Embryonic facial prominence (tissue), 1 donor: ENCODE measurements around the gene SRP9.
"Not testable (repeated sequence)": the region's sequence is repeated elsewhere in the genome, so short reads cannot be mapped to it uniquely, and the experiment has no call there.

Source experiments
- DNase-seq: peaks from one replicate; pipeline ENCODE4 v3.0.0-alpha.2; 2016; ENCODE audit errors: extremely low spot score

Gene SRP9

DNA sequence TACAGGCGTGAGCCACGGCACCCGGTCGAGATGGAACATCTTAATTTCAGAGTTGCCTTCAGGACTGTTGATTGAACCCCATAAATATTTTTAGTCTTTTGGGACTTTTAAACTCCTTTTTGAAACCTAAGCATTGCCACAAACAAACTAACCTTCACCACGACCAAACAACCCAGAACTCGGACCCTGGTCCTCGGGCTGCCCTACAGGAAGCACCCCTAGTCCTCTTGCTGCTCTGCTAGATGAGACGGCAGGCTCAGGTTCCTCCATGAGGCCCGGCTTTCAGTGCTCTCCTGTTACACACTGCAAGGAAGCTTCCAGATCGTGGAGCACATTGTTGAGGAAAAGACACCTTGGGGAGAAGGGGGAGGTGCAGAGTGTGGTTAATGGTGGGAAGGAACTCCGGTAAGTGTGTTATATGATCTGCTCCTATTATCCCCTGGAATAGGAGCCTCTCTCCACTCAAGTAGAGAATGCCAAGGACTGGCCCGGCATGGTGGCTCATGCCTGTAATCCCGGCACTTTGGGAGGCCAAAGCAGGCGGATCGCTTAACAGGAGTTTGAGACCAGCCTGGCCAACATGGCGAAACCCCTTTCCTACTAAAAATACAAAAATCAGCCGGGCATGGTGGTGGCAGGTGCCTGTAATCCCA lies 38.0 kb downstream of the SRP9 start:
- no peak for DNase-seq

GRCh38 chr1:225816643-225817538 lies 39.3 kb downstream of the SRP9 start:
- no peak for DNase-seq

DNA sequence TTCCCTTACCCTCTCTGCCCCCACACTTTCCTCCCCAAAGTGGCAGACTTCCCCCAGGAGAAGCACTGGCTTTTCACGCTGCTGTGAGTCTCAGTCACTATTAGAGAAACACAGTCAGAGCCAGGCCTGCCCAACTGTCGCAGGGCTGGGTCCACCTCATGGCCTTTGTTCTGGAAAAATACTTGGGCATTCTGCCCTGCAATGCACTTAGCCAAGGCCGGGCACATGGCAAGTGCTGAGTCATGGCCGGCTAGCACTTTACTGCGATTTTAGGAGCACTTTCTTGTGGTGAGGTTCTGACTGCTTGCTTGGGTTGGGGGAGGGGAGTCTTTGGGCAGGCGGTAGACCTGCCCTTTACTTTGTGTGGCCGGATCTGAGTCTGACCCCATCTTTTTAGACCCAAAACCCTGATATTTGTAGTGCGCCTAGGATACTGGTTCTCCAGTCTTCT lies 40.0 kb downstream of the SRP9 start:
- DNase-seq: no peak

DNA sequence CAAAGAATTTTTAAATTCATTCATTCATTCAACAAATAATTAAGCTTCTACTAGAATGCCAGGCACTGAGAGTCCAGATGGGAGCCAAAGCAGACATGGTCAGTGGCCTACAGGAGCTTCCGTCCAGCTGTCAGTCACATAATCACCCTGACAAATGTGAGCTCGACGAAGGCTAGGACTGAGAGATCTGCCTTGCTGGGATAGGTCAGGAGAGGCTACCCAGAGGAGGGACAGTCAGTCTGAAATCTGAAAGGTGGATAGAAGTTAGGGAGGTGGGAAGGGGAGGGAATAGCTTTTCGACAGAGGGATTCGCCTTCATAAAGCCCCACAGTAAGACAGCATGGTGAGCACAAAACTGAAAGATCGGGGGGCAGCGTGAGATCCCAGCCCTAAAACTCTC lies 40.6 kb downstream of the SRP9 start:
- DNase-seq: no peak

DNA sequence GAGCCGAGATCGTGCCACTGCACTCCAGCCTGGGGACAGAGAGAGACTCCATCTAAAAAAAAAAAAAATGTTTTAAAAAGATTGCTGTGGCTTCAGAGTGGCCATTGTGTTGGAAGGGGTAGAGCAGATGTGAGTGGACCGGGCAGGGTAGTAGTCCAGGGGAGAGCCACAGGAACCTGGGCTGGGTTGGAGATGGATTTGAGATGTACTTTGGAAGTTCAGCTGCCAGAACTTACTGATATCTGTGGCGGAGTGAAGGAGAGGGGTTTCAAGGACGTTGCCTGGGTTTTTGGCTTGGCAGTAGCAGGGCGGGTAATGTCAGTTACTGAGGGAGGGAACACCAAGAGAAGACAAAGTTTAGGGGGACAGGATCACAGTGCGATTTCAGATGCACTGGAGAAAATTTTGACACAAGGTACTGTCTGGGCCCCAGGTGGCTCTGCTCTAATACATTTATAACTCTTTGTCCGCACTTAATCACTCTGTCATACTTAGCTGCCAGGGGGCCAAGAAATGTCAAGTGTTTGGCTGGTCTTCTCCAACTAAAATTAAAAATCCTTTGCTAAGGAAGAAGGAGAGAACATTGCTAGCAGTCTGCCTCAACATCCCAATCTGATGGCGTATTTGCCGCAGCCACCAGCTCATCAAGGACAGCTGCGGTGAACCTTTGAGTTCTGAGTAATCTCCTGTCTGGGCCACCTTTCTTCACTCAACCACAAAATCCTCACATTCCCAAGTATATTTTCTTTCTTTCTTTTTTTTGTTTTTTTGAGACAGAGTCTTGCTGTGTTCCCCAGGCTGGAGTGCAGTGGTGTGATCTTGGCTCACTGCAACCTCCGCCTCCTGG lies 41.9 kb downstream of the SRP9 start:
- no peak for DNase-seq

GRCh38 chr1:225820522-225821120 lies 43.0 kb downstream of the SRP9 start:
- DNase-seq: no peak

DNA sequence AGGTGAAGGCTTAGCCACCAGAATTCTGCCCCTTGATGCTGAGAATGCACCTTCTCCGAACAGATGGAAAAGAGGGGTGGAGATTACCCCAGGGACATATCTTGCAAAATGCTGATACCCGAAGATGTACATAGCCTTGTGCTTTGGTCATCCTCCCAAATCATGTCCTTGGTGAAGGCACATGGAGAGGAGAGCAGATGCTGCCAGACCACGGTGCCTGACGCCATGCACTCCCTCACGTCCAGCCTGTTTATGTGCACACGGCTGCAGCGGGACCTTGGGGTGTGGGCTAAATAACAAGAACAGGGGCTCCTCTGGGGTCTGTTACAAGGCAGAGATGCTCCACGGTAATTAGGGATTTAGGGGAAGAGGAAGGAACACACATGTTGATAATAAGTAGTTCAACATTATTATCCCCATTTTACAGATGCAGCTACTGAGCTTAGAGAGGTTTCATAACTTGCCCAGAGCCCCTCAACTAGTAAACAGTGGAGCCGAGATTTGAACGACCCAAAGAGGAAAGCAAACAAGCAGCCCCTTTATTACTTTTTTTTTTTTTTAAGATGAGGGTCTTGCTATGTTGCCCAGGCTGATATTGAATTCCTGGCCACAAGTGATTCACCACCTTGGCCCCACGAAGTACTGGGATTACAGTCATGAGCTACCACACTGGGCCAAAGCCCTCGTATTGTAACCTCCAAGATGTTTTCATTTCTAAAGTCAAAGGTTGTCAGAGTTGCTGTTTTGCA lies 45.2 kb downstream of the SRP9 start:
- no peak for DNase-seq

- no peak for DNase-seq
Observed at GRCh38 chr1:225823811-225824261, 46.2 kb downstream of the SRP9 start.

- DNase-seq: no peak
Observed at GRCh38 chr1:225824533-225824941, 46.9 kb downstream of the SRP9 start.

DNA sequence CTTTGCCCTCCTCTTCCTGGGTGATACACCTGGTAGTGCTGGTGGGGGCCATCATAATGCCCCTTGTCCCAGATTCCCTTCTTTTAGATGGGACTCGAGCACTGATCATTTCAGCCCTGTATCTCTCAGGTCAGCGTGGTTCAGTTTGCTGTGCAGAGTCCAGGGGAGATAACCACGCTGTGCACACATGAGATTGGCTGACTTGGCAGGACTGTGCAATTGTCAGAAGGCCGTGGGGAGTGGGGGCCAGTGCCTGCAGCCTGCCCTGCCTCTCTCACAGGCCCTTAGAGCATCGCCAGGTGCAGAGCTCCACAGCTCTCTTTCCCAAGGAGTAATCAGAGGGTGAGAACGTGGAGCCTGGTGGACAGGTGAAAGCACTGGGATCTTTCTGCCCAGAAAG lies 47.5 kb downstream of the SRP9 start:
- no peak for DNase-seq

GRCh38 chr1:225825607-225826007 lies 48.0 kb downstream of the SRP9 start:
- DNase-seq: no peak

- DNase-seq: no peak
Observed at GRCh38 chr1:225827076-225827475, 49.5 kb downstream of the SRP9 start.

- no peak for DNase-seq
Observed at GRCh38 chr1:225828706-225829345, 51.2 kb downstream of the SRP9 start.

GRCh38 chr1:225830841-225831240 lies 53.2 kb downstream of the SRP9 start:
- no peak for DNase-seq

- peak; percentile 48 for DNase-seq
Observed at GRCh38 chr1:225834417-225835329, 57.0 kb downstream of the SRP9 start.

DNA sequence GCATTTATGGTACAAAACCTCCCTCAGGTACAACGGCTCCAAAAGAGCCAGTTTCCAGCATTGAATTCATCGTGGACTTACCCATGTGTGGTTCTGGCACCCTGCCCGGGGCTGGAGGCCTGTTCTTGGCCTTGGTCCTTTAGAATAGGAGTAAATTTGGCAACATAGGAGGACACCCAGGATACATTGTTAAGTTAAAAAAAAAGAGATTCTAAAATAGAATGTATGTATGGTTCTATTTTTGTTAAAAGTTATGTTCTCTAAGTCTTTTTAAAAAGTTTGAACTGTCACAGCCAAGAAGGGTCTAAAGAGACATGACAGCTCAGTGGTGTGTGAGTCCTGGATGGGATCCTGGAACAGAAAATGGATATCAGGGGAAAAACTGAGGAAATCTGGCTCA lies 58.2 kb downstream of the SRP9 start:
- DNase-seq: no peak

DNA sequence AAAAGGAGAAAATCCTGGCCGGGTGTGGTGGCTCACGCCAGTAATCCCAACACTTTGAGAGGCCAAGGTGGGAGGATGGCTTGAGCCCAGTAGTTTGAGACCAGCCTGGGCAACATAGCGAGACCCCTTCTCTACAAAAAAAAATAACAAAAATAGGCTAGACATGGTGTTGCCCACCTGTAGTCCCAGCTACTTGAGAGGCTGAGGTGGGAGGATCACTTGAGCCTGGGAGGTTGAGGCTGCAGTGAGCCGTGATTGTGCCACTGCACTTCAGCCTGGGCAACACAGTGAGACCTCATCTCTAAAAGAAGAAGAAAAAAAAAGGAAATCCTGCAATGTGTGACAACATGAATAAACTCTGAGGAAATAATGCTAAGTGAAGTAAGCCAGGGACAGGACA lies 58.7 kb downstream of the SRP9 start:
- DNase-seq: not testable (repeated sequence)

DNA sequence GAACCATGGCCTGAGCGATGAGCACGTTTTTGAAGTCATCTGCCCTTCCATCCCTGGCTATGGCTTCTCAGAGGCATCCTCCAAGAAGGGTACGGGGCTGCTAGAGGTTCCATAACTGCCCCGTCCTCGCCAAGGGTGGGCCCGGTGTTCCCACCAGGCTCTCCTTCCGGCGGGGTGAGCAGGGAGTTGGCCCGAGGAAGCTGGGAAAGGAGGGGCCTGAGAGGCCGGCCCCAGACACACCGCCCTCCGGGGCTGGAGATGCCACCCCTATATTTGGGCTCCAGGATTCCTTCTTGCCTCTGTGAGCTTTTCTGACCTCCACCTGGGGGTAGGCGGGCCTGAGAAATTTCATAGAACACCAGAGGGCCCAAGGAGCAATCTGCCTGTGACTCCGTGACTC lies 61.2 kb downstream of the SRP9 start:
- no peak for DNase-seq
